ENCODE data around the gene GTF3A. TPM values are rescaled to one million over a fixed set of nuclear protein-coding genes. Genes with fewer than 3 reads are reported as not detected.
A peak's percentile ranks its signal among the peaks of the same experiment; 100 is the strongest.

The GTF3A gene
- total RNA-seq, 4 donors from 2014 or later, result 43.1 to 195 (median 60.0) TPM

DNA sequence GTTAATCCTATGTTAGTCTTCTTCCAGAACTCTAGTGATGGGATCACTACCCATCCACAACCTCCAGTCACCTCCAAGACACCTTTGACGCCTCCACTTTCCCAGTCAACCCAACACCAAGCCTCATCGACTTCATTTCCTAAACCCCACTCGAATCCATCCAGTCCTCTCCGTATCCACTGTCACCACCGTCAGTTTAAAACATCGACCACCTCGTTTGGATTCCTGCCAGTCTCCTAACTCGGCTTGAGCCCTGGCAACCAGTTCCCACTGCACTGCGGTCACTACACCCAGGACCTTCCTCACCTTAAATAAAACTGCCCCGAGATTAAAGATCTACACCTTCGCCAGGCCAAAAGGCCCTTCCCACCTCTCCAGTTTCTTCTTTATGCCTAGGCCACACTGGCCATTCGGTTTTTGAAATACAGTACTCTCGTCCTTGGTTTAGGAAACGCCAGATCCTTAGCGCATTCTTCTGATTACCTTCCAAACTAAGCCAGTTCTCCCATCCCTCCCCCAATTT is 24.7 kb downstream of the GTF3A start:
- Histone ChIP-seq H3K27me3 (no peaks in the 10 kb centered on the region), H3K4me1 (peaks cover 10 to 31% (median 18%) of the 10 kb centered on the region in 4 donors), H3K9me3 (no peaks in the 10 kb centered on the region), H3K36me3 (no peaks in the 10 kb centered on the region), H3K4me3 (peak overlapping the region; percentile 66 to 94 (median 76)), H3K27ac (peak overlapping the region; percentile 95 to 100 (median 100))
- TF ChIP-seq, protein P1, sequence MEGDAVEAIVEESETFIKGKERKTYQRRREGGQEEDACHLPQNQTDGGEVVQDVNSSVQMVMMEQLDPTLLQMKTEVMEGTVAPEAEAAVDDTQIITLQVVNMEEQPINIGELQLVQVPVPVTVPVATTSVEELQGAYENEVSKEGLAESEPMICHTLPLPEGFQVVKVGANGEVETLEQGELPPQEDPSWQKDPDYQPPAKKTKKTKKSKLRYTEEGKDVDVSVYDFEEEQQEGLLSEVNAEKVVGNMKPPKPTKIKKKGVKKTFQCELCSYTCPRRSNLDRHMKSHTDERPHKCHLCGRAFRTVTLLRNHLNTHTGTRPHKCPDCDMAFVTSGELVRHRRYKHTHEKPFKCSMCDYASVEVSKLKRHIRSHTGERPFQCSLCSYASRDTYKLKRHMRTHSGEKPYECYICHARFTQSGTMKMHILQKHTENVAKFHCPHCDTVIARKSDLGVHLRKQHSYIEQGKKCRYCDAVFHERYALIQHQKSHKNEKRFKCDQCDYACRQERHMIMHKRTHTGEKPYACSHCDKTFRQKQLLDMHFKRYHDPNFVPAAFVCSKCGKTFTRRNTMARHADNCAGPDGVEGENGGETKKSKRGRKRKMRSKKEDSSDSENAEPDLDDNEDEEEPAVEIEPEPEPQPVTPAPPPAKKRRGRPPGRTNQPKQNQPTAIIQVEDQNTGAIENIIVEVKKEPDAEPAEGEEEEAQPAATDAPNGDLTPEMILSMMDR (IDR thresholded peaks at IDR 0.05), result no peak
- TF ChIP-seq POLR2AphosphoS5 (IDR thresholded peaks at IDR 0.05) (no peak), POLR2A (IDR thresholded peaks at IDR 0.05) (no peak), EP300 (IDR thresholded peaks at IDR 0.05; ENCODE audit: low read depth) (no peak)
- DNase-seq, result no peak
- WGBS, 2 donors (ENCODE audit: low coverage in 1 of 2), result 47 to 49% methylated on average over 9 to 15 of the region's 15 CpGs
- intact Hi-C loops (cut with DNase I; ENCODE audit: low total_unique reads), result no loop called here
- in situ Hi-C loops (cut with MboI; ENCODE audit: low pct_ligation_motif_present in 1 of 4, low pct_unique_long_range_greater_than_20kb in 1 of 4, low sequenced_read_pairs in 3 of 4), result no loop called here

GRCh38 chr13:27449936-27450828 is 25.8 kb downstream of the GTF3A start, which contains the start of gene MTIF3:
Gene MTIF3, minus strand, starts transcription at chr13:27450564. Its CDS starts 10,116 bp downstream, at chr13:27440448.
- H3K36me3 ChIP-seq, result no peaks in the 10 kb centered on the region
- no peaks in the 10 kb centered on the region for H3K27me3 ChIP-seq
- H3K27ac ChIP-seq, result peak within 1 kb of the TSS; percentile 95 to 100 (median 100)
- intact Hi-C loops (cut with DNase I; ENCODE audit: low total_unique reads), result no loop called here
- H3K4me3 ChIP-seq, result peak within 1 kb of the TSS; percentile 66 to 94 (median 76)
- no peaks in the 10 kb centered on the region for H3K9me3 ChIP-seq
- 1% methylated on average over 69 of the region's 81 CpGs; no CpG with 5 or more reads in 1 of the 2 donors for WGBS, 2 donors (ENCODE audit: low coverage in 1 of 2)
- DNase-seq, result peak; percentile 98
- in situ Hi-C loops (cut with MboI; ENCODE audit: low pct_ligation_motif_present in 1 of 4, low pct_unique_long_range_greater_than_20kb in 1 of 4, low sequenced_read_pairs in 3 of 4), result loop anchor here in 1 of 4 donors (10.0 kb wide), 1 partner anchor 165 kb away; no protein-coding TSS in a partner anchor
- peaks cover 10 to 37% (median 18%) of the 10 kb centered on the region in 4 donors for H3K4me1 ChIP-seq
- TF ChIP-seq EP300 (IDR thresholded peaks at IDR 0.05; ENCODE audit: low read depth) (no peak), POLR2AphosphoS5 (IDR thresholded peaks at IDR 0.05) (peak; percentile 86 to 95 (median 95)), POLR2A (IDR thresholded peaks at IDR 0.05) (peak; percentile 94)
- TF ChIP-seq, protein P1 (IDR thresholded peaks at IDR 0.05), result peak in 2 of 5 experiments; percentile 5 to 16

GRCh38 chr13:27450921-27451471 is 26.6 kb downstream of the GTF3A start:
- in situ Hi-C loops (cut with MboI; ENCODE audit: low pct_ligation_motif_present in 1 of 4, low pct_unique_long_range_greater_than_20kb in 1 of 4, low sequenced_read_pairs in 3 of 4) (loop anchor here in 1 of 4 donors (10.0 kb wide), 1 partner anchor 164 kb away; no protein-coding TSS in a partner anchor), intact Hi-C loops (cut with DNase I; ENCODE audit: low total_unique reads) (no loop called here)
- WGBS, 2 donors (ENCODE audit: low coverage in 1 of 2), result 0 to 1% methylated on average over 6 to 34 of the region's 34 CpGs
- peak overlapping the region; percentile 95 to 100 (median 100) for H3K27ac ChIP-seq
- no peaks in the 10 kb centered on the region for H3K27me3 ChIP-seq
- H3K36me3 ChIP-seq, result no peaks in the 10 kb centered on the region
- peak; percentile 49 for DNase-seq
- H3K4me1 ChIP-seq, result peaks cover 10 to 44% (median 20%) of the 10 kb centered on the region in 4 donors
- TF ChIP-seq POLR2A (IDR thresholded peaks at IDR 0.05) (no peak), EP300 (IDR thresholded peaks at IDR 0.05; ENCODE audit: low read depth) (no peak), POLR2AphosphoS5 (IDR thresholded peaks at IDR 0.05) (peak; percentile 55 to 90 (median 85))
- no peaks in the 10 kb centered on the region for H3K9me3 ChIP-seq
- H3K4me3 ChIP-seq, result peak overlapping the region; percentile 66 to 94 (median 76)

GRCh38 chr13:27455331-27455855 is 31.0 kb downstream of the GTF3A start:
- Histone ChIP-seq H3K27ac (peak overlapping the region; percentile 15 to 53 (median 38)), H3K4me3 (peak overlapping the region in 2 of 4 donors; percentile 2 to 28)

More at GRCh38 chr13:27455331-27455855, 31.0 kb downstream of the GTF3A start:
- Histone ChIP-seq H3K4me1 (peaks cover 0 to 22% (median 7%) of the 10 kb centered on the region in 4 donors), H3K27me3 (no peaks in the 10 kb centered on the region), H3K36me3 (no peaks in the 10 kb centered on the region), H3K9me3 (no peaks in the 10 kb centered on the region)
- intact Hi-C loops (cut with DNase I; ENCODE audit: low total_unique reads) (no loop called here), in situ Hi-C loops (cut with MboI; ENCODE audit: low pct_ligation_motif_present in 1 of 4, low pct_unique_long_range_greater_than_20kb in 1 of 4, low sequenced_read_pairs in 3 of 4) (loop anchor here in 1 of 4 donors (10.0 kb wide), 1 partner anchor 159 kb away; no protein-coding TSS in a partner anchor)
- 44% methylated on average over 5 of the region's 5 CpGs; no CpG with 5 or more reads in 1 of the 2 donors for WGBS, 2 donors (ENCODE audit: low coverage in 1 of 2)
- TF ChIP-seq EP300 (IDR thresholded peaks at IDR 0.05; ENCODE audit: low read depth) (no peak), POLR2A (IDR thresholded peaks at IDR 0.05) (no peak), POLR2AphosphoS5 (IDR thresholded peaks at IDR 0.05) (no peak)
- TF ChIP-seq, protein P1 (IDR thresholded peaks at IDR 0.05), result no peak
- DNase-seq, result no peak
